ENCODE data around the gene SYNE2.

Gene SYNE2

GRCh38 chr14:64119500-64119899 lies 266.7 kb downstream of the SYNE2 start:
- Histone ChIP-seq H3K9me3 (ENCODE audit: insufficient read depth, low read length) (no peaks in the 10 kb centered on the region), H4K20me1 (ENCODE audit: low read depth, low read length) (no peaks in the 10 kb centered on the region), H3K79me2 (ENCODE audit: insufficient read depth, low read length) (no peaks in the 10 kb centered on the region), H3K27me3 (ENCODE audit: low read length) (no peaks in the 10 kb centered on the region), H3K4me2 (ENCODE audit: low read depth, low read length, poor library complexity, severe bottlenecking) (no peak overlapping the region), H3K36me3 (ENCODE audit: low read length) (peaks cover 54% of the 10 kb centered on the region), H3K4me3 (ENCODE audit: insufficient read depth, low read length, poor library complexity, severe bottlenecking) (no peak overlapping the region), H3K9me2 (replicated peaks; ENCODE audit: insufficient read depth, low read length) (no peaks in the 10 kb centered on the region), H3K9ac (ENCODE audit: low read length) (no peak overlapping the region), H3F3A (ENCODE audit: insufficient read depth) (no peaks in the 10 kb centered on the region), H2AFZ (ENCODE audit: low read depth, low read length, severe bottlenecking) (no peak overlapping the region), H3K27ac (ENCODE audit: low read depth, low read length) (no peak overlapping the region)
- TF ChIP-seq EZH2phosphoT487 (conservative IDR thresholded peaks at IDR 0.05; ENCODE audit: low read length) = no peak
- no peak for TF ChIP-seq CTCF (IDR thresholded peaks at IDR 0.05; ENCODE audit: insufficient read depth, low read length, poor library complexity, severe bottlenecking)

- Histone ChIP-seq H3K79me2 (ENCODE audit: insufficient read depth, low read length) (no peaks in the 10 kb centered on the region), H4K20me1 (ENCODE audit: low read depth, low read length) (no peaks in the 10 kb centered on the region), H3K27me3 (ENCODE audit: low read length) (no peaks in the 10 kb centered on the region), H3K9me3 (ENCODE audit: insufficient read depth, low read length) (no peaks in the 10 kb centered on the region), H3K4me3 (ENCODE audit: insufficient read depth, low read length, poor library complexity, severe bottlenecking) (no peak overlapping the region), H3K9me2 (replicated peaks; ENCODE audit: insufficient read depth, low read length) (no peaks in the 10 kb centered on the region), H3F3A (ENCODE audit: insufficient read depth) (no peaks in the 10 kb centered on the region), H3K36me3 (ENCODE audit: low read length) (peaks cover 55% of the 10 kb centered on the region), H3K27ac (ENCODE audit: low read depth, low read length) (no peak overlapping the region), H2AFZ (ENCODE audit: low read depth, low read length, severe bottlenecking) (no peak overlapping the region), H3K9ac (ENCODE audit: low read length) (no peak overlapping the region), H3K4me2 (ENCODE audit: low read depth, low read length, poor library complexity, severe bottlenecking) (no peak overlapping the region)
- no peak for TF ChIP-seq CTCF (IDR thresholded peaks at IDR 0.05; ENCODE audit: insufficient read depth, low read length, poor library complexity, severe bottlenecking)
- no peak for TF ChIP-seq EZH2phosphoT487 (conservative IDR thresholded peaks at IDR 0.05; ENCODE audit: low read length)
These were observed 267.2 kb downstream of the SYNE2 start for GRCh38 chr14:64119980-64120379.

- no peak overlapping the region for H3K9ac ChIP-seq (ENCODE audit: low read length)
- H2AFZ ChIP-seq (ENCODE audit: low read depth, low read length, severe bottlenecking) = no peak overlapping the region
- H3K27ac ChIP-seq (ENCODE audit: low read depth, low read length) = no peak overlapping the region
- H3K4me2 ChIP-seq (ENCODE audit: low read depth, low read length, poor library complexity, severe bottlenecking) = no peak overlapping the region
- H3K27me3 ChIP-seq (ENCODE audit: low read length) = no peaks in the 10 kb centered on the region
- TF ChIP-seq EZH2phosphoT487 (conservative IDR thresholded peaks at IDR 0.05; ENCODE audit: low read length) (no peak), CTCF (IDR thresholded peaks at IDR 0.05; ENCODE audit: insufficient read depth, low read length, poor library complexity, severe bottlenecking) (no peak)
- H3F3A ChIP-seq (ENCODE audit: insufficient read depth) = no peaks in the 10 kb centered on the region
- H3K79me2 ChIP-seq (ENCODE audit: insufficient read depth, low read length) = no peaks in the 10 kb centered on the region
- no peaks in the 10 kb centered on the region for H4K20me1 ChIP-seq (ENCODE audit: low read depth, low read length)
- H3K9me2 ChIP-seq (replicated peaks; ENCODE audit: insufficient read depth, low read length) = no peaks in the 10 kb centered on the region
- no peak overlapping the region for H3K4me3 ChIP-seq (ENCODE audit: insufficient read depth, low read length, poor library complexity, severe bottlenecking)
- peaks cover 61% of the 10 kb centered on the region for H3K36me3 ChIP-seq (ENCODE audit: low read length)
- H3K9me3 ChIP-seq (ENCODE audit: insufficient read depth, low read length) = no peaks in the 10 kb centered on the region
These were observed 270.5 kb downstream of the SYNE2 start for GRCh38 chr14:64123241-64123822.

Data from SU-DHL-6 (cell line).